HL-60 (cell line): Measurements from ENCODE around the gene PTPRN2.

ENCODE experiments used
- CTCF ChIP-seq: IDR thresholded peaks from one replicate; pipeline ENCODE4 v1.5.1; 2011; ENCODE audit warnings: low read length, control low read depth, inconsistent platforms; ENCODE audit not compliant: insufficient read depth
- GABPA ChIP-seq: IDR thresholded peaks from 2 replicates; pipeline ENCODE4 v1.6.1; 2012; ENCODE audit warnings: low read depth
- POLR2AphosphoS5 ChIP-seq: IDR thresholded peaks from 2 replicates; pipeline ENCODE4 v1.6.1; 2012; ENCODE audit warnings: low read depth
- REST ChIP-seq: IDR thresholded peaks from 2 replicates; pipeline ENCODE4 v1.6.1; 2012; ENCODE audit warnings: low read depth; ENCODE audit not compliant: insufficient replicate concordance
- SPI1 ChIP-seq: IDR thresholded peaks from 2 replicates; pipeline ENCODE4 v1.6.1; 2012; ENCODE audit warnings: low read depth, mild to moderate bottlenecking, borderline replicate concordance

- TF ChIP-seq POLR2AphosphoS5 (no peak), CTCF (no peak), REST (no peak), GABPA (no peak), SPI1 (no peak)
Measured at GRCh38 chr7:157843336-157844140, 744.1 kb downstream of the PTPRN2 start.
